ENCODE data around the gene MACROD2.
"Not testable (repeated sequence)": the region's sequence is repeated elsewhere in the genome, so short reads cannot be mapped to it uniquely, and the experiment has no call there.

GRCh38 chr20:14467104-14467827 lies 471.9 kb downstream of the MACROD2 start:
- TF ChIP-seq CTCF, POLR2A, EP300 (IDR thresholded peaks at IDR 0.05): not testable (repeated sequence)

Data from ovary (tissue), 3 donors.